ENCODE measurements around the gene GPR148.
"Not testable (repeated sequence)": the region's sequence is repeated elsewhere in the genome, so short reads cannot be mapped to it uniquely, and the experiment has no call there.

The GPR148 gene

GRCh38 chr2:130728549-130729316 is at the start of gene GPR148:
Gene GPR148 (plus strand): TSS chr2:130729070. CDS start chr2:130729152, 82 bp downstream.
- peaks cover 7% of the 10 kb centered on the region for H3K4me1 ChIP-seq (ENCODE audit: control insufficient read depth, low read depth, low read length)
- H3K4me3 ChIP-seq (ENCODE audit: low read length): peak within 1 kb of the TSS; percentile 85
- H3K27me3 ChIP-seq (ENCODE audit: control insufficient read depth, insufficient read depth, low read length): peaks cover 29% of the 10 kb centered on the region
- H3K27ac ChIP-seq (ENCODE audit: low read length): no peak within 1 kb of the TSS
- H3K9ac ChIP-seq (ENCODE audit: low read length): no peak within 1 kb of the TSS
- no peaks in the 10 kb centered on the region for H3K9me3 ChIP-seq (ENCODE audit: control insufficient read depth, low read depth, low read length)
- no peaks in the 10 kb centered on the region for H3K36me3 ChIP-seq (ENCODE audit: control insufficient read depth, low read depth, low read length)

DNA sequence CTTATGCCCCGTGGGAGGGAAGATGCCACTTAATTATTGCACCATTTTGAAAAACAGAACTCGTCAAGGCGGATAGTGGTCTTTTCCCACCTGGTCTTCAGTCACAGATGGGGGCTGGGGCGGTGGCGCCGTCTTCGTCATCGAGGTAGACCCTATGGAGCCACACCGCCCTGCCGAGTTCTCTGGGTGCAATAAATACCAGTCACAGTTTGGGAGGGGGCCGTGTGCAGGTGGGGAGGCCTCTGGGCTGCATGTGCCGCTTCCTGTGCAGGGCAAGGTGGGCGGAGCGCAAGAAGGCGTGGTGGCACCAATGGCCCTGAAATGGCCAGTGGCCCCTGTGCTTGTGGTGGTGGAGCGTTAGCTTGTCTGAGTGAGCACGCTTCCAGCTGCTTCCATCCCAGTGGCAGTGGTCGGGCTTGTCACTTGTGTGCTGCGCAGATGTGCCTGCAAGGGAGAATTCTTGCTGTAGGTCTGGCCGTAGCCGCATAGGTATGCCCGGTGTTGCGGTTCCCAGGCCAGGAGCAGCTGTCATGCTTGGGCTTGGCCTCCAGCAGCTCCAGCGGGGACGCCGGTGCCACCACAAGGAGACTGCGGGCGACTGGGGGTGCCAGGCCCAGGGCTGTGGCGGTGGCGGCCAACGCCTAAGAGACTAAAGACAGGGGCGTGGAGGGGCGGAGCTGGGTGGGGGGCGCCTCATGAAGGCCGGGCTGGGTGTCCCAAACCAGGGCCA is 36.7 kb upstream of the GPR148 start:
- H3K4me3 ChIP-seq (ENCODE audit: low read length); H3K36me3 ChIP-seq (ENCODE audit: control insufficient read depth, low read depth, low read length); H3K4me1 ChIP-seq (ENCODE audit: control insufficient read depth, low read depth, low read length); H3K9me3 ChIP-seq (ENCODE audit: control insufficient read depth, low read depth, low read length); H3K27me3 ChIP-seq (ENCODE audit: control insufficient read depth, insufficient read depth, low read length); H3K9ac ChIP-seq (ENCODE audit: low read length); H3K27ac ChIP-seq (ENCODE audit: low read length): not testable (repeated sequence)

GRCh38 chr2:130693474-130693873 is 35.4 kb upstream of the GPR148 start:
- H3K9ac ChIP-seq (ENCODE audit: low read length); H3K9me3 ChIP-seq (ENCODE audit: control insufficient read depth, low read depth, low read length): not testable (repeated sequence)

GRCh38 chr2:130703250-130703649 is 25.6 kb upstream of the GPR148 start:
- H3K4me3 ChIP-seq (ENCODE audit: low read length); H3K27ac ChIP-seq (ENCODE audit: low read length); H3K4me1 ChIP-seq (ENCODE audit: control insufficient read depth, low read depth, low read length); H3K27me3 ChIP-seq (ENCODE audit: control insufficient read depth, insufficient read depth, low read length); H3K9ac ChIP-seq (ENCODE audit: low read length); H3K36me3 ChIP-seq (ENCODE audit: control insufficient read depth, low read depth, low read length); H3K9me3 ChIP-seq (ENCODE audit: control insufficient read depth, low read depth, low read length): not testable (repeated sequence)

More at GRCh38 chr2:130693474-130693873, 35.4 kb upstream of the GPR148 start:
- not testable (repeated sequence) for H3K27ac ChIP-seq (ENCODE audit: low read length); H3K4me1 ChIP-seq (ENCODE audit: control insufficient read depth, low read depth, low read length); H3K36me3 ChIP-seq (ENCODE audit: control insufficient read depth, low read depth, low read length); H3K4me3 ChIP-seq (ENCODE audit: low read length); H3K27me3 ChIP-seq (ENCODE audit: control insufficient read depth, insufficient read depth, low read length)

GRCh38 chr2:130714795-130715194 is 14.1 kb upstream of the GPR148 start:
- not testable (repeated sequence) for H3K9ac ChIP-seq (ENCODE audit: low read length); H3K9me3 ChIP-seq (ENCODE audit: control insufficient read depth, low read depth, low read length); H3K4me1 ChIP-seq (ENCODE audit: control insufficient read depth, low read depth, low read length); H3K27ac ChIP-seq (ENCODE audit: low read length); H3K36me3 ChIP-seq (ENCODE audit: control insufficient read depth, low read depth, low read length); H3K27me3 ChIP-seq (ENCODE audit: control insufficient read depth, insufficient read depth, low read length); H3K4me3 ChIP-seq (ENCODE audit: low read length)

DNA sequence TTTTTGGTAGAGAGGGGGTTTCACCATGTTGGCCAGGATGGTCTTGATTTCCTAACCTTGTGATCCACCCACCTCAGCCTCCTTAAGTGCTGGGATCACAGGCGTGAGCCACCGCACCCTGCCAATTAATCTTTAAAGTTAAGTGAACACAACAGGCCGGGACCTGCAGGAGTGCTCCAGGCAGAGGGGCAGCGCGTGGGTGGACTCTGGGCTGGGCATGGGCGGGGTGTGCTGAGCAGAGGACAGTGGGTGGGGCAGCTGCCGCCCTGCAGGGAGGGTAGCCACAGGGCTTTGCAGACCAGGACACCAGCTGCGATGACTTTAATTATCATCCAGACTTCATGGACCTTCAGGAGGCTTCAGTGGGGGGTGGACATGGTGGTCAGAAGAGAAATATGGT is 8.8 kb upstream of the GPR148 start:
- Histone ChIP-seq H3K9ac (ENCODE audit: low read length) (no peak overlapping the region), H3K9me3 (ENCODE audit: control insufficient read depth, low read depth, low read length) (no peaks in the 10 kb centered on the region), H3K4me1 (ENCODE audit: control insufficient read depth, low read depth, low read length) (no peaks in the 10 kb centered on the region), H3K4me3 (ENCODE audit: low read length) (no peak overlapping the region), H3K27me3 (ENCODE audit: control insufficient read depth, insufficient read depth, low read length) (no peaks in the 10 kb centered on the region), H3K36me3 (ENCODE audit: control insufficient read depth, low read depth, low read length) (no peaks in the 10 kb centered on the region), H3K27ac (ENCODE audit: low read length) (no peak overlapping the region)

DNA sequence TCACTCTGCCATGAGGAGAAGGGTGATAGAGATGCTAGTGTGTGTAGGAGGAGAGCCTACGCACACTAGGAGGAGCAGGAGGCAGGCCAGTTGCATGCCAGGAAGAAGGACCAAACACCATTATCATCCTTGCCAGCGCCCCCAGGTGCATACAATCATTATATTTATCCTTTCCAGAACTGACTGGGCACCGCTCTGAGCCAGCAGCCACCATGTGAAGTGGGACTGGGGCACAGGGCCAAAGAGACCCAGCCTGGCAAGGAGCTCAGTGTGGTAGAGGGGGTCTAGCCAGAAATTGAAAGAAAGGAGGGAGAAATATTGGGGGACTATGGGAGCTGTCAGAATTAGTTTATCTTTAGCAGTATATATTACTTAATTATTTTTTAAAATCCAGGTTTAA is 8.3 kb upstream of the GPR148 start:
- H3K27ac ChIP-seq (ENCODE audit: low read length): no peak overlapping the region
- H3K4me1 ChIP-seq (ENCODE audit: control insufficient read depth, low read depth, low read length): no peaks in the 10 kb centered on the region
- no peak overlapping the region for H3K4me3 ChIP-seq (ENCODE audit: low read length)
- no peak overlapping the region for H3K9ac ChIP-seq (ENCODE audit: low read length)
- H3K36me3 ChIP-seq (ENCODE audit: control insufficient read depth, low read depth, low read length): no peaks in the 10 kb centered on the region
- no peaks in the 10 kb centered on the region for H3K9me3 ChIP-seq (ENCODE audit: control insufficient read depth, low read depth, low read length)
- H3K27me3 ChIP-seq (ENCODE audit: control insufficient read depth, insufficient read depth, low read length): peaks cover 3% of the 10 kb centered on the region

DNA sequence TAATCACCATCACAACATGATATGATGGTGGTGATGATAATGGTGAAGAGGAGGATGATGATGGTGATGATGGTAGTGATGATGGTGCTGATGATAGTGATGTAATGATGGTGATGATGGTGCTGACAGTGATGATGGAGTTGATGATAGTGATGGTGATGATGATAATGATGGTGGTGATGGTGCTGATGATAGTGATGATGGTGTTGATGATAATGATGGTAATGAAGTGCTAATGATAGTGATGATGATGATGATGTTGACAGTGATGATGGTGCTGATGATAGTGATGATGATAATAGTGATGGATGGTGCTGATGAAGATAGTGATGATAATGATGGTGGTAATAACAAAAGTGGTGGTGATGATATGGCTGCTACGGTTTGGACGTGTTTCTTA is 4.4 kb upstream of the GPR148 start:
- Histone ChIP-seq H3K27ac (ENCODE audit: low read length) (no peak overlapping the region), H3K36me3 (ENCODE audit: control insufficient read depth, low read depth, low read length) (no peaks in the 10 kb centered on the region), H3K9ac (ENCODE audit: low read length) (no peak overlapping the region), H3K9me3 (ENCODE audit: control insufficient read depth, low read depth, low read length) (no peaks in the 10 kb centered on the region), H3K4me1 (ENCODE audit: control insufficient read depth, low read depth, low read length) (peaks cover 7% of the 10 kb centered on the region), H3K27me3 (ENCODE audit: control insufficient read depth, insufficient read depth, low read length) (peaks cover 29% of the 10 kb centered on the region), H3K4me3 (ENCODE audit: low read length) (no peak overlapping the region)

DNA sequence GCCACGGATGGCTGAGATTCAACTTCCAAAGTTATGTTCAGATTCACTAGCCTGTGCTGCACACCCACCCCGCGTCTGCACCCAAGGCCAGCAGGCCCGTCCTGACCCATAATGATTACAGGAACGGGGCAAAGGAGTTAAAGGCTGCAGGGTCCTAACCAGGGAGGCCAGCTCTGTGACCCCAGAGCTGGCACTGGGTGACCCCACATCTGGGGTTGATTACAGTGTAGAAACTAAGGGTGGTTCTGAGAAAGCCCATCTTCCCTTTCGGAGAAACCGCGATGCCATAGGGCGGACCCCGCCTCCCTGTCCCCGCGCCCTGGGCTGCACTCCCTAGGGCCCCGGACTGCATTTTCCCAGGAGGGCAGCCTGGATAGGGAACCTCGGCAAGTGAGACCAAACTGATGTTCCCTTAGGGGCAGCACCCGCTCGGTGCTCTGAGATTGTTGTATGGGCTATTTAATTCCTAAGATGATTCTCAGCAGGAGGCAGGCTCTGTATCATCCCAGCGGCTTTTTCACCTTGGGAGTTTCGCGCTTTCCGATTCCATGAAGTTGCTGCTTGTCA is 2.2 kb upstream of the GPR148 start:
- Histone ChIP-seq H3K9me3 (ENCODE audit: control insufficient read depth, low read depth, low read length) (no peaks in the 10 kb centered on the region), H3K36me3 (ENCODE audit: control insufficient read depth, low read depth, low read length) (no peaks in the 10 kb centered on the region), H3K4me3 (ENCODE audit: low read length) (peak overlapping the region; percentile 85), H3K9ac (ENCODE audit: low read length) (peak overlapping the region; percentile 60), H3K27ac (ENCODE audit: low read length) (no peak overlapping the region), H3K27me3 (ENCODE audit: control insufficient read depth, insufficient read depth, low read length) (peaks cover 29% of the 10 kb centered on the region), H3K4me1 (ENCODE audit: control insufficient read depth, low read depth, low read length) (peaks cover 7% of the 10 kb centered on the region)

DNA sequence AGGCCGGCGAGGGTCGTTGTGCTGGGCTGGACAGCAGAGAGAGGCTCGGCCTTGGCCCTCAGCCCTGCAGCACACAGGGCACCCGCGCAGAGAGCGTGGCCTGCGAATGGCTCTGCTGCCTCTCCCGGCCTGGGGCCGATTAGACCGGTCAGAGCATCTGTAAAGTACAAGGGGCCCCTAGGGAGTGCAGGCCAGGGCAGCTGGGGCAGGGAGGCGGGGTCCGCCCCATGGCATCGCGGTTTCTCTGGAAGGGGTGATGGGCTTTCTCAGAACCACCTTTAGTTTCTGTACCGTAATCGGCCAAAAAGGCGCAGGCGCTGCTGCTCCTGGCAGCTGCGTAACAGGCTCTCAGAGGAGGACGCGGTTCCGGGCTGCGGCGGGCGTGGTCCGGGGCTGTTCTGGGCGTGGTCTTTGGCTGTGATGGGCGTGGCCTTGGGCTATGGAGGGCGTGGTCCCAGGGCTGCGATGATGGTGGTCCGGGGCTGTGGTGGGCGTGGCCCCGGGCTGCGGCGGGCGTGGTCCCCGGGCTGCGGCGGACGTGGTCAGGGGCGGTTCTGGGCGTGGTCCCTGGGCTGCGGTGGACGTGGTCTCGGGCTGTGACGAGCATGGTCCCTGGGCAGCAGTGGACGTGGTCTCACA is 1.5 kb upstream of the GPR148 start:
- peak overlapping the region; percentile 85 for H3K4me3 ChIP-seq (ENCODE audit: low read length)
- no peaks in the 10 kb centered on the region for H3K36me3 ChIP-seq (ENCODE audit: control insufficient read depth, low read depth, low read length)
- peaks cover 7% of the 10 kb centered on the region for H3K4me1 ChIP-seq (ENCODE audit: control insufficient read depth, low read depth, low read length)
- peak overlapping the region; percentile 60 for H3K9ac ChIP-seq (ENCODE audit: low read length)
- no peak overlapping the region for H3K27ac ChIP-seq (ENCODE audit: low read length)
- no peaks in the 10 kb centered on the region for H3K9me3 ChIP-seq (ENCODE audit: control insufficient read depth, low read depth, low read length)
- H3K27me3 ChIP-seq (ENCODE audit: control insufficient read depth, insufficient read depth, low read length): peaks cover 29% of the 10 kb centered on the region

DNA sequence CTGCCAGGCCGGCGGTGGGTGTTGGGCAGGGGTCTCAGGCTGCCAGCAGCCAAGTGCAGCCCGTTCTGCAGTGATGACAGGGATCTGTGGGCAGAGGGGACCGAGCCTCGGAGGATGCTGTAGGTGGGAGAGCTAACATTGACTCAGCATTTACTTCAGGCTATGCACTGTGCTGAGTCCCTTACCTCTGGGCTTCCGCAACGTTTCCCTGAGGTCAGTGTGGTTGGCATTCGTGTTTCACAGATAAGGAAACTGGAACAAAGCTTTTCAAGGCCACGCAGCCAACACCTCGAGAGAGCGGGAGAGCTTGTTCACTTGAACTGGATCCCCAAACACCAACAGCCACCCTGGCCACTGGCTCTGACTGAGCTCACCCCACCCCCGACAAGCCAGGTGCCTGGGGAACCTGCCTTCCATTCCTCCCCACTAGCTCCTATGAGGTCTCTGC is 839 bp upstream of the GPR148 start:
- Histone ChIP-seq H3K36me3 (ENCODE audit: control insufficient read depth, low read depth, low read length) (no peaks in the 10 kb centered on the region), H3K4me3 (ENCODE audit: low read length) (peak overlapping the region; percentile 85), H3K4me1 (ENCODE audit: control insufficient read depth, low read depth, low read length) (peaks cover 7% of the 10 kb centered on the region), H3K9me3 (ENCODE audit: control insufficient read depth, low read depth, low read length) (no peaks in the 10 kb centered on the region), H3K27ac (ENCODE audit: low read length) (no peak overlapping the region), H3K9ac (ENCODE audit: low read length) (no peak overlapping the region), H3K27me3 (ENCODE audit: control insufficient read depth, insufficient read depth, low read length) (peaks cover 29% of the 10 kb centered on the region)
